Activated CD8-positive, alpha-beta T cell treated with anti-CD3 and anti-CD28 coated beads for 36 hours (primary cell): Measurements from ENCODE around the gene SYT13. TPM values are rescaled to one million over a fixed set of nuclear protein-coding genes. Genes with fewer than 3 reads are reported as not detected.

ENCODE experiments used
- ATAC-seq: fragments of 200-7000 bp; cut with Tn5 transposase; one replicate; pipeline ENCODE4 v1.10.0; 2021; ENCODE audit warnings: mild to moderate bottlenecking, moderate library complexity
- CTCF ChIA-PET: fragments of 350-600 bp; sonication (Branson Sonifier 250); formaldehyde crosslinking; loops from one replicate; lab custom pipeline; 2021; ENCODE audit warnings: antibody characterized with exemption; lab: Charles Lee
- POLR2A ChIA-PET: fragments of 350-600 bp; sonication (Branson Sonifier 250); formaldehyde crosslinking; loops from one replicate; lab custom pipeline; 2021; ENCODE audit warnings: antibody characterized with exemption; lab: Charles Lee
- DNase-seq: peaks from one replicate; pipeline ENCODE4 v3.0.0-alpha.2; 2020
- H3K27ac Mint-ChIP-seq: one replicate; pipeline ENCODE4 v1.8.0; 2021; ENCODE audit warnings: mild to moderate bottlenecking, mixed read lengths
- H3K27me3 Mint-ChIP-seq: one replicate; pipeline ENCODE4 v1.8.0; 2021; ENCODE audit warnings: mixed read lengths
- H3K36me3 Mint-ChIP-seq: one replicate; pipeline ENCODE4 v1.8.0; 2021; ENCODE audit warnings: low read depth, mixed read lengths
- H3K4me1 Mint-ChIP-seq: one replicate; pipeline ENCODE4 v1.8.0; 2021; ENCODE audit warnings: low read depth, mixed read lengths
- H3K4me3 Mint-ChIP-seq: one replicate; pipeline ENCODE4 v1.8.0; 2021; ENCODE audit warnings: mild to moderate bottlenecking, moderate library complexity, mixed read lengths
- H3K9me3 Mint-ChIP-seq: one replicate; pipeline ENCODE4 v1.8.0; 2021; ENCODE audit warnings: mixed read lengths
- intact Hi-C: fragments of 100-400 bp; cut with micrococcal nuclease; formaldehyde crosslinking; loops from one replicate; pipeline ENCODE4 v1.10.0; 2022
- total RNA-seq, 2 experiments: library from RNA; stranded (reverse); gene quantifications; one replicate each; pipeline ENCODE4 v1.2.3, GENCODE V29; 2021
- TF ChIP-seq, protein P1 (sequence below): fragments of 200-600 bp; IDR thresholded peaks from one replicate; pipeline ENCODE4 v1.8.0; 2022; ENCODE audit warnings: antibody characterized with exemption, mild to moderate bottlenecking

SYT13 gene
- total RNA-seq, 2 experiments from 2014 or later, result not detected

DNA sequence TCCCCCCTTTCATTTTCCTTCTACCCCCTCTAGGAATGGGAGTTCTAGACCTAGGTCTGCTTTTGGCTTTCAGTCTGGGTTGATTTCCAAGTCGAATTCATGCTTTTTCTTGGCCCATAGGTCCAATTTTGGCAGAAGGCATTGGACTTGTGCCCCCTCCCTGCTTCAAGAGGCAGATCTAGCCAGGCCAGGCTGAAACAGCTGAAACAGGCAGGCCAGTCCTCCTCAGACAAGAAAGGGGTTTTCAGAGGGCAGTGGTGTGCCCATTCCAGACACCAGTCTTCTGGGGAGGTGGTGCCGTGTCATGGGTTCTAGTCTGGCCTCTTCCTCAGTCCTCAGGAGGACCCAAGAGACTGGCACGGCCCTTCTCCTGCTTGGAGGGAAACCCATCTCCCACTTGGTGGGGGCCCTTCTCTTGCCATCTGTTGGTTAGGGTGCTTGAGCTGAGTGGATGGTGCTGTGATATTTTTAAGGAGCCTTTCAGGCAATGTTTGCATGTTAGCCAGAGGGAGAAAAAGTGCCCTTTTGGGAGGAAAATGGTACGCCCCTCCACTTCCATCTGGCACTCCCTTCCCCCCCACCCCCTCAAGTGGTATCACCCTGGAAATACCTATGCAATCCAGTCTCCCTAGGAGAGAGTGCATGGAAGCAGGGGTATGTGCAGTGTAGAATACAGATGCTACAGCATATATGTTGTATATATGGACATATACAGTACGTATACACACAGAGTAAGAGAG is 53.6 kb downstream of the SYT13 start:
- Mint-ChIP-seq H3K4me1 (no peaks in the 10 kb centered on the region), H3K4me3 (no peak overlapping the region), H3K27me3 (peaks cover 12% of the 10 kb centered on the region), H3K9me3 (no peaks in the 10 kb centered on the region), H3K36me3 (no peaks in the 10 kb centered on the region), H3K27ac (no peak overlapping the region)
- POLR2A ChIA-PET, result no interaction called here
- no peak for ATAC-seq
- intact Hi-C loops, result no loop called here
- no peak for DNase-seq
- TF ChIP-seq, protein P1, sequence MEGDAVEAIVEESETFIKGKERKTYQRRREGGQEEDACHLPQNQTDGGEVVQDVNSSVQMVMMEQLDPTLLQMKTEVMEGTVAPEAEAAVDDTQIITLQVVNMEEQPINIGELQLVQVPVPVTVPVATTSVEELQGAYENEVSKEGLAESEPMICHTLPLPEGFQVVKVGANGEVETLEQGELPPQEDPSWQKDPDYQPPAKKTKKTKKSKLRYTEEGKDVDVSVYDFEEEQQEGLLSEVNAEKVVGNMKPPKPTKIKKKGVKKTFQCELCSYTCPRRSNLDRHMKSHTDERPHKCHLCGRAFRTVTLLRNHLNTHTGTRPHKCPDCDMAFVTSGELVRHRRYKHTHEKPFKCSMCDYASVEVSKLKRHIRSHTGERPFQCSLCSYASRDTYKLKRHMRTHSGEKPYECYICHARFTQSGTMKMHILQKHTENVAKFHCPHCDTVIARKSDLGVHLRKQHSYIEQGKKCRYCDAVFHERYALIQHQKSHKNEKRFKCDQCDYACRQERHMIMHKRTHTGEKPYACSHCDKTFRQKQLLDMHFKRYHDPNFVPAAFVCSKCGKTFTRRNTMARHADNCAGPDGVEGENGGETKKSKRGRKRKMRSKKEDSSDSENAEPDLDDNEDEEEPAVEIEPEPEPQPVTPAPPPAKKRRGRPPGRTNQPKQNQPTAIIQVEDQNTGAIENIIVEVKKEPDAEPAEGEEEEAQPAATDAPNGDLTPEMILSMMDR, result no peak
- CTCF ChIA-PET, result interaction anchor here (0.7 to 2.1 kb wide), 18 partner anchors 9 to 288 kb away, joined by 3 to 10 read pairs (median 3); no protein-coding TSS in a partner anchor

DNA sequence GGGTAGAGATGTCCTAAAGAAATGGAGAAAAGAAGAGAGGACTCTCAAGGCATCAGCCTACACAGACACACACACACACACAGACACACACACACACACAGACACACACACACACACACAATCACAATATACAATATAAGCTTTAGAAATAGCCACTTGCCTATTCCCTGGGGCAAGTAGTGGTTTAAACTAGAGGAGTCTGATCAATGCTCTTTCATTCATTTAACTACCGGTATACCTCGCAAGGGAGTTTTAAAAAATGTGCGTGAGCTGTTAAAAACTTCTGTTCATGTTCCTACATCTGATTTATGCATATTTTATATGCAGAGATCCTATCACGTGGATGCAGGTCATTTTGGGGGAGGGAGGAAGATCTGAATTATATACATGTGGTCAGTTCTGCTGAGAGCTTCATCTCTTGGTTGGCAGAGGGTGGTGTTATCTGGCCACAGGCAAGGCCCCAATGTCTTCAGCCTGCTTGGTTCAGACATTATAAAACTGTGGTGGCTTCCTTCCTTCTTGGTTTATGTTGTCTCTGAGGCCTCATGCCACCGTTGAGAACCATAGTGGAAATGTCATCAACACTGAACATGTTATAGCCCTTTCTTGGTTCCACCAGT is 56.6 kb downstream of the SYT13 start:
- Mint-ChIP-seq H3K27me3 (no peaks in the 10 kb centered on the region), H3K4me3 (no peak overlapping the region), H3K9me3 (no peaks in the 10 kb centered on the region), H3K36me3 (no peaks in the 10 kb centered on the region), H3K27ac (no peak overlapping the region), H3K4me1 (no peaks in the 10 kb centered on the region)
- DNase-seq (no peak), ATAC-seq (no peak)
- ChIA-PET CTCF (interaction anchor here (0.9 to 2.1 kb wide), 3 partner anchors 11 to 303 kb away, joined by 3 to 7 read pairs (median 4); no protein-coding TSS in a partner anchor), POLR2A (no interaction called here)
- intact Hi-C loops, result no loop called here
- TF ChIP-seq, protein P1, result no peak

DNA sequence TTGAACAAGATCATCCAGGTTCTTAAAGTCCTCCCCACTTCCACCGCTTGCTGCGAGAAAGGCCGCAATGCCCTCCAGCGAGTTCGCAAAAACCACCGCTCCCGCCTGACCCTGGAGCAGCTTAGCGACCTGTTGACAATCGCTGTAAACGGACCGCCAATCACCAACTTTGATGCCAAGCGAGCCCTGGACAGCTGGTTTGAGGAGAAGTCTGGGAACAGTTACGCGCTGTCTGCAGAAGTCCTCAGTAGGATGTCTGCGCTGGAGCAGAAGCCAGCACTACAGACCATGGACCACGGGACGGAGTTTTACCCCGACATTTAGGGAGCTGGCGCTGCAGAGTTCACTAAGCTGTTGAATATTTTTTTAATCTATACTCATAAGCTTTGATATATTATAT is 58.3 kb downstream of the SYT13 start:
- H3K27ac Mint-ChIP-seq, result no peak overlapping the region
- CTCF ChIA-PET, result interaction anchor here (1.4 to 2.1 kb wide), 2 partner anchors 104 to 301 kb away, joined by 3 to 7 read pairs; no protein-coding TSS in a partner anchor
- H3K4me3 Mint-ChIP-seq, result no peak overlapping the region
- H3K9me3 Mint-ChIP-seq, result no peaks in the 10 kb centered on the region
- H3K36me3 Mint-ChIP-seq, result no peaks in the 10 kb centered on the region
- POLR2A ChIA-PET, result no interaction called here
- intact Hi-C loops, result no loop called here
- DNase-seq, result no peak
- TF ChIP-seq, protein P1, result no peak
- H3K27me3 Mint-ChIP-seq, result no peaks in the 10 kb centered on the region
- ATAC-seq, result no peak
- H3K4me1 Mint-ChIP-seq, result no peaks in the 10 kb centered on the region

DNA sequence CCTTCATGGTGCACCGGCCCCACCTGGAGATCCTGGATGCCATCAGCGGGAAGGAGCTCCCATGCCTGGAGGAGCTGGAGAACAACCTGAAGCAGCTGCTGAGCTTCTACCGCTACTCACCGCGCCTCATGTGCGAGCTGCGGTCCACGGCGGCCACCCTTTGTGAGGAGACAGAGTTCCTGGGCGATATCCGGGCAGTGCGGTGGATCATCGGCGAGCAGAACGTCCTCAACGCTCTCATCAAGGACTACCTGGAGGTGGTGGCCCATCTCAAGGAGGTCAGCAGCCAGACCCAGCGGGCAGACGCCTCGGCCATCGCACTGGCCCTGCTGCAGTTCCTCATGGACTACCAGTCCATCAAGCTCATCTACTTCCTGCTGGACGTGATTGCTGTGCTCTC is 59.2 kb downstream of the SYT13 start:
- Mint-ChIP-seq H3K36me3 (no peaks in the 10 kb centered on the region), H3K27me3 (no peaks in the 10 kb centered on the region), H3K9me3 (no peaks in the 10 kb centered on the region), H3K4me1 (no peaks in the 10 kb centered on the region), H3K27ac (no peak overlapping the region), H3K4me3 (no peak overlapping the region)
- TF ChIP-seq, protein P1, result no peak
- ATAC-seq (no peak), DNase-seq (no peak)
- POLR2A ChIA-PET, result no interaction called here
- intact Hi-C loops, result no loop called here
- CTCF ChIA-PET, result no interaction called here
